ENCODE results near the gene PREPL. TPM values are rescaled to one million over a fixed set of nuclear protein-coding genes. Genes with fewer than 3 reads are reported as not detected.
A peak's percentile ranks its signal among the peaks of the same experiment; 100 is the strongest.

The PREPL gene
- total RNA-seq, 1 donor from 2014 or later = 60.0 TPM

GRCh38 chr2:44349506-44349905 lies 11.8 kb downstream of the PREPL start:
- Mint-ChIP-seq H3K9me3 (ENCODE audit: low read depth) (no peaks in the 10 kb centered on the region), H3K27ac (ENCODE audit: unreplicated experiment) (no peak overlapping the region)
- TF ChIP-seq CTCF (IDR thresholded peaks at IDR 0.05) = no peak

GRCh38 chr2:44348400-44348799 lies 12.9 kb downstream of the PREPL start:
- Mint-ChIP-seq H3K36me3 (ENCODE audit: low read depth) (peaks cover 4% of the 10 kb centered on the region), H3K4me3 (ENCODE audit: unreplicated experiment) (no peak overlapping the region), H3K4me1 (ENCODE audit: low read depth) (peaks cover 44% of the 10 kb centered on the region), H3K9me3 (ENCODE audit: low read depth) (no peaks in the 10 kb centered on the region), H3K27me3 (ENCODE audit: low read depth) (no peaks in the 10 kb centered on the region), H3K27ac (ENCODE audit: unreplicated experiment) (peak overlapping the region; percentile 74)
- TF ChIP-seq CTCF (IDR thresholded peaks at IDR 0.05) = no peak
- DNase-seq (ENCODE audit: low spot score) = no peak

More at GRCh38 chr2:44349506-44349905, 11.8 kb downstream of the PREPL start:
- Mint-ChIP-seq H3K4me1 (ENCODE audit: low read depth) (peaks cover 44% of the 10 kb centered on the region), H3K36me3 (ENCODE audit: low read depth) (peaks cover 3% of the 10 kb centered on the region), H3K4me3 (ENCODE audit: unreplicated experiment) (no peak overlapping the region), H3K27me3 (ENCODE audit: low read depth) (no peaks in the 10 kb centered on the region)
- no peak for DNase-seq (ENCODE audit: low spot score)

GRCh38 chr2:44347526-44347925 lies 13.8 kb downstream of the PREPL start:
- Mint-ChIP-seq H3K27ac (ENCODE audit: unreplicated experiment) (no peak overlapping the region), H3K4me3 (ENCODE audit: unreplicated experiment) (no peak overlapping the region), H3K9me3 (ENCODE audit: low read depth) (no peaks in the 10 kb centered on the region), H3K36me3 (ENCODE audit: low read depth) (peaks cover 8% of the 10 kb centered on the region), H3K27me3 (ENCODE audit: low read depth) (no peaks in the 10 kb centered on the region), H3K4me1 (ENCODE audit: low read depth) (peaks cover 44% of the 10 kb centered on the region)
- no peak for TF ChIP-seq CTCF (IDR thresholded peaks at IDR 0.05)
- DNase-seq (ENCODE audit: low spot score) = no peak

GRCh38 chr2:44342854-44343253 lies 18.4 kb downstream of the PREPL start:
- no peak overlapping the region for H3K4me3 Mint-ChIP-seq (ENCODE audit: unreplicated experiment)
- no peaks in the 10 kb centered on the region for H3K27me3 Mint-ChIP-seq (ENCODE audit: low read depth)
- peak; percentile 75 for TF ChIP-seq CTCF (IDR thresholded peaks at IDR 0.05)
- H3K9me3 Mint-ChIP-seq (ENCODE audit: low read depth) = no peaks in the 10 kb centered on the region
- DNase-seq (ENCODE audit: low spot score) = no peak
- peaks cover 25% of the 10 kb centered on the region for H3K36me3 Mint-ChIP-seq (ENCODE audit: low read depth)
- H3K4me1 Mint-ChIP-seq (ENCODE audit: low read depth) = peaks cover 15% of the 10 kb centered on the region
- no peak overlapping the region for H3K27ac Mint-ChIP-seq (ENCODE audit: unreplicated experiment)

GRCh38 chr2:44335806-44336538 lies 25.3 kb downstream of the PREPL start:
- Mint-ChIP-seq H3K4me3 (ENCODE audit: unreplicated experiment) (no peak overlapping the region), H3K36me3 (ENCODE audit: low read depth) (peaks cover 31% of the 10 kb centered on the region), H3K27ac (ENCODE audit: unreplicated experiment) (no peak overlapping the region), H3K9me3 (ENCODE audit: low read depth) (peaks cover 7% of the 10 kb centered on the region), H3K4me1 (ENCODE audit: low read depth) (peaks cover 7% of the 10 kb centered on the region), H3K27me3 (ENCODE audit: low read depth) (no peaks in the 10 kb centered on the region)
- no peak for TF ChIP-seq CTCF (IDR thresholded peaks at IDR 0.05)
- no peak for DNase-seq (ENCODE audit: low spot score)
